WTC11 (cell line): ENCODE measurements around the gene SMARCA2. TPM values are rescaled to one million over a fixed set of nuclear protein-coding genes. Genes with fewer than 3 reads are reported as not detected.
A peak's percentile ranks its signal among the peaks of the same experiment; 100 is the strongest.

Source experiments
- ATAC-seq: fragments of 200-7000 bp; cut with Tn5 transposase; 2 replicates; pipeline ENCODE4 v1.10.0; 2021; ENCODE audit warnings: mild to moderate bottlenecking, moderate library complexity
- CTCF ChIA-PET: fragments of 300-600 bp; sonication (Branson Sonifier 250); formaldehyde crosslinking; loops from one replicate; lab custom pipeline; 2021; ENCODE audit warnings: antibody characterized with exemption; lab: Charles Lee
- POLR2A ChIA-PET: fragments of 350-600 bp; sonication (Branson Sonifier 250); formaldehyde crosslinking; loops from one replicate; lab custom pipeline; 2021; ENCODE audit warnings: antibody characterized with exemption; lab: Charles Lee
- DNase-seq: peaks from one replicate; pipeline ENCODE4 v3.0.0; 2021; ENCODE audit warnings: low spot score
- H3K27ac Mint-ChIP-seq: 2 replicates; pipeline ENCODE4 v1.8.0; 2021; ENCODE audit warnings: mixed read lengths
- H3K27me3 Mint-ChIP-seq: 2 replicates; pipeline ENCODE4 v1.8.0; 2021; ENCODE audit warnings: low read depth, mild to moderate bottlenecking, moderate library complexity, mixed read lengths
- H3K36me3 Mint-ChIP-seq: 2 replicates; pipeline ENCODE4 v1.8.0; 2021; ENCODE audit warnings: mixed read lengths
- H3K4me1 Mint-ChIP-seq: 2 replicates; pipeline ENCODE4 v1.8.0; 2022; ENCODE audit warnings: mixed read lengths
- H3K4me3 Mint-ChIP-seq: 2 replicates; pipeline ENCODE4 v1.8.0; 2021; ENCODE audit warnings: mild to moderate bottlenecking, moderate library complexity, mixed read lengths
- H3K9me3 Mint-ChIP-seq: 2 replicates; pipeline ENCODE4 v1.8.0; 2021; ENCODE audit warnings: mixed read lengths
- ATF1 ChIP-seq: sonication (generic); formaldehyde crosslinking; IDR thresholded peaks from 2 replicates; pipeline ENCODE4 v1.8.1; 2023; ENCODE audit warnings: mild to moderate bottlenecking, moderate library complexity, missing genetic modification reagents
- CREB1 ChIP-seq: sonication (generic); formaldehyde crosslinking; IDR thresholded peaks from 2 replicates; pipeline ENCODE4 v1.8.0; 2023; ENCODE audit warnings: mild to moderate bottlenecking, missing genetic modification reagents
- EMX1 ChIP-seq: fragments of 250-450 bp; sonication (Bioruptor Pico); IDR thresholded peaks from 2 replicates; pipeline ENCODE4 v1.8.0; 2021; ENCODE audit warnings: mild to moderate bottlenecking
- ESRRA ChIP-seq: sonication (generic); formaldehyde crosslinking; IDR thresholded peaks from 2 replicates; pipeline ENCODE4 v1.8.1; 2022; ENCODE audit warnings: mild to moderate bottlenecking, missing genetic modification reagents, borderline replicate concordance
- ETV6 ChIP-seq: sonication (generic); formaldehyde crosslinking; IDR thresholded peaks from 2 replicates; pipeline ENCODE4 v1.8.1; 2022; ENCODE audit warnings: mild to moderate bottlenecking, missing genetic modification reagents
- FOXP4 ChIP-seq: sonication (generic); formaldehyde crosslinking; IDR thresholded peaks from 2 replicates; pipeline ENCODE4 v1.8.0; 2022; ENCODE audit warnings: mild to moderate bottlenecking, missing genetic modification reagents
- OVOL2 ChIP-seq: fragments of 250-450 bp; sonication (Bioruptor Pico); IDR thresholded peaks from 2 replicates; pipeline ENCODE4 v1.9.0; 2021; ENCODE audit warnings: mild to moderate bottlenecking, borderline replicate concordance
- PRRX2 ChIP-seq: fragments of 250-450 bp; sonication (Bioruptor Pico); IDR thresholded peaks from 2 replicates; pipeline ENCODE4 v1.8.0; 2021; ENCODE audit warnings: mild to moderate bottlenecking
- TEAD1 ChIP-seq: sonication (generic); formaldehyde crosslinking; IDR thresholded peaks from 2 replicates; pipeline ENCODE4 v1.8.0; 2022; ENCODE audit warnings: mild to moderate bottlenecking, missing genetic modification reagents
- ZNF232 ChIP-seq: sonication (generic); formaldehyde crosslinking; IDR thresholded peaks from 2 replicates; pipeline ENCODE4 v1.8.0; 2022; ENCODE audit warnings: mild to moderate bottlenecking, missing genetic modification reagents
- ZNF396 ChIP-seq: fragments of 250-450 bp; sonication (Bioruptor Pico); IDR thresholded peaks from 2 replicates; pipeline ENCODE4 v1.8.0; 2021; ENCODE audit warnings: mild to moderate bottlenecking, moderate library complexity, borderline replicate concordance
- ZNF423 ChIP-seq: fragments of 250-450 bp; sonication (Bioruptor Pico); IDR thresholded peaks from 2 replicates; pipeline ENCODE4 v2.1.2; 2022; ENCODE audit warnings: mild to moderate bottlenecking, moderate library complexity
- total RNA-seq: library from RNA; stranded (reverse); gene quantifications from 3 replicates; pipeline ENCODE4 v1.2.3, GENCODE V29; 2021
- TF ChIP-seq, protein P1 (sequence below): sonication (generic); formaldehyde crosslinking; IDR thresholded peaks from 2 replicates; pipeline ENCODE4 v1.8.0; 2023; ENCODE audit warnings: missing genetic modification reagents, mild to moderate bottlenecking, borderline replicate concordance
- TF ChIP-seq, protein P2 (sequence below): sonication (generic); formaldehyde crosslinking; IDR thresholded peaks from 2 replicates; pipeline ENCODE4 v1.8.0; 2022; ENCODE audit warnings: mild to moderate bottlenecking, missing genetic modification reagents
- TF ChIP-seq, protein P3 (sequence below): sonication (generic); formaldehyde crosslinking; IDR thresholded peaks from 2 replicates; pipeline ENCODE4 v1.8.1; 2023; ENCODE audit warnings: mild to moderate bottlenecking, moderate library complexity, missing genetic modification reagents
- TF ChIP-seq, protein P4 (sequence below): sonication (generic); formaldehyde crosslinking; IDR thresholded peaks from 2 replicates; pipeline ENCODE4 v1.8.1; 2023; ENCODE audit warnings: mild to moderate bottlenecking, missing genetic modification reagents, moderate library complexity
- TF ChIP-seq, protein P5 (sequence below): sonication (generic); formaldehyde crosslinking; IDR thresholded peaks from 2 replicates; pipeline ENCODE4 v1.8.1; 2022; ENCODE audit warnings: low read depth, missing genetic modification reagents, borderline replicate concordance

Gene SMARCA2
- total RNA-seq, 1 experiment from 2014 or later, result 20.3 TPM

- peak; percentile 2 for ATAC-seq
- H3K27me3 Mint-ChIP-seq, result peaks cover 75% of the 10 kb centered on the region
- TF ChIP-seq ATF1 (CRISPR knock-in tag), result no peak
- TF ChIP-seq, protein P1, sequence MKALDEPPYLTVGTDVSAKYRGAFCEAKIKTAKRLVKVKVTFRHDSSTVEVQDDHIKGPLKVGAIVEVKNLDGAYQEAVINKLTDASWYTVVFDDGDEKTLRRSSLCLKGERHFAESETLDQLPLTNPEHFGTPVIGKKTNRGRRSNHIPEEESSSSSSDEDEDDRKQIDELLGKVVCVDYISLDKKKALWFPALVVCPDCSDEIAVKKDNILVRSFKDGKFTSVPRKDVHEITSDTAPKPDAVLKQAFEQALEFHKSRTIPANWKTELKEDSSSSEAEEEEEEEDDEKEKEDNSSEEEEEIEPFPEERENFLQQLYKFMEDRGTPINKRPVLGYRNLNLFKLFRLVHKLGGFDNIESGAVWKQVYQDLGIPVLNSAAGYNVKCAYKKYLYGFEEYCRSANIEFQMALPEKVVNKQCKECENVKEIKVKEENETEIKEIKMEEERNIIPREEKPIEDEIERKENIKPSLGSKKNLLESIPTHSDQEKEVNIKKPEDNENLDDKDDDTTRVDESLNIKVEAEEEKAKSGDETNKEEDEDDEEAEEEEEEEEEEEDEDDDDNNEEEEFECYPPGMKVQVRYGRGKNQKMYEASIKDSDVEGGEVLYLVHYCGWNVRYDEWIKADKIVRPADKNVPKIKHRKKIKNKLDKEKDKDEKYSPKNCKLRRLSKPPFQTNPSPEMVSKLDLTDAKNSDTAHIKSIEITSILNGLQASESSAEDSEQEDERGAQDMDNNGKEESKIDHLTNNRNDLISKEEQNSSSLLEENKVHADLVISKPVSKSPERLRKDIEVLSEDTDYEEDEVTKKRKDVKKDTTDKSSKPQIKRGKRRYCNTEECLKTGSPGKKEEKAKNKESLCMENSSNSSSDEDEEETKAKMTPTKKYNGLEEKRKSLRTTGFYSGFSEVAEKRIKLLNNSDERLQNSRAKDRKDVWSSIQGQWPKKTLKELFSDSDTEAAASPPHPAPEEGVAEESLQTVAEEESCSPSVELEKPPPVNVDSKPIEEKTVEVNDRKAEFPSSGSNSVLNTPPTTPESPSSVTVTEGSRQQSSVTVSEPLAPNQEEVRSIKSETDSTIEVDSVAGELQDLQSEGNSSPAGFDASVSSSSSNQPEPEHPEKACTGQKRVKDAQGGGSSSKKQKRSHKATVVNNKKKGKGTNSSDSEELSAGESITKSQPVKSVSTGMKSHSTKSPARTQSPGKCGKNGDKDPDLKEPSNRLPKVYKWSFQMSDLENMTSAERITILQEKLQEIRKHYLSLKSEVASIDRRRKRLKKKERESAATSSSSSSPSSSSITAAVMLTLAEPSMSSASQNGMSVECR (CRISPR knock-in tag), result 0 out of 2 replicates have a peak, but pooled peaks have one; percentile 68
- no peak for TF ChIP-seq ZNF232 (CRISPR knock-in tag)
- TF ChIP-seq OVOL2 (CRISPR knock-in tag), result no peak
- TF ChIP-seq, protein P2, sequence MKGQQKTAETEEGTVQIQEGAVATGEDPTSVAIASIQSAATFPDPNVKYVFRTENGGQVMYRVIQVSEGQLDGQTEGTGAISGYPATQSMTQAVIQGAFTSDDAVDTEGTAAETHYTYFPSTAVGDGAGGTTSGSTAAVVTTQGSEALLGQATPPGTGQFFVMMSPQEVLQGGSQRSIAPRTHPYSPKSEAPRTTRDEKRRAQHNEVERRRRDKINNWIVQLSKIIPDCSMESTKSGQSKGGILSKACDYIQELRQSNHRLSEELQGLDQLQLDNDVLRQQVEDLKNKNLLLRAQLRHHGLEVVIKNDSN (CRISPR knock-in tag), result 0 out of 2 replicates have a peak, but pooled peaks have one; percentile 16
- no peak for TF ChIP-seq EMX1 (CRISPR knock-in tag)
- no peak for TF ChIP-seq ESRRA
- TF ChIP-seq ETV6, result peak; percentile 23; the same call in 1 of the 2 replicates
- 0 out of 2 replicates have a peak, but pooled peaks have one; percentile 26 for TF ChIP-seq TEAD1 (CRISPR knock-in tag)
- peak; percentile 51 for TF ChIP-seq ZNF423
- TF ChIP-seq, protein P3, sequence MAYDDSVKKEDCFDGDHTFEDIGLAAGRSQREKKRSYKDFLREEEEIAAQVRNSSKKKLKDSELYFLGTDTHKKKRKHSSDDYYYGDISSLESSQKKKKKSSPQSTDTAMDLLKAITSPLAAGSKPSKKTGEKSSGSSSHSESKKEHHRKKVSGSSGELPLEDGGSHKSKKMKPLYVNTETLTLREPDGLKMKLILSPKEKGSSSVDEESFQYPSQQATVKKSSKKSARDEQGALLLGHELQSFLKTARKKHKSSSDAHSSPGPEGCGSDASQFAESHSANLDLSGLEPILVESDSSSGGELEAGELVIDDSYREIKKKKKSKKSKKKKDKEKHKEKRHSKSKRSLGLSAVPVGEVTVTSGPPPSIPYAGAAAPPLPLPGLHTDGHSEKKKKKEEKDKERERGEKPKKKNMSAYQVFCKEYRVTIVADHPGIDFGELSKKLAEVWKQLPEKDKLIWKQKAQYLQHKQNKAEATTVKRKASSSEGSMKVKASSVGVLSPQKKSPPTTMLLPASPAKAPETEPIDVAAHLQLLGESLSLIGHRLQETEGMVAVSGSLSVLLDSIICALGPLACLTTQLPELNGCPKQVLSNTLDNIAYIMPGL, result peak; percentile 59; the same call in 1 of the 2 replicates
- TF ChIP-seq, all 79 proteins: peak for 6
- no peaks in the 10 kb centered on the region for H3K9me3 Mint-ChIP-seq
- DNase-seq, result peak; percentile 60
- CTCF ChIA-PET, result interaction anchor here (1.2 to 1.3 kb wide), 2 partner anchors 97 to 144 kb away, joined by 3 read pairs; no protein-coding TSS in a partner anchor
- H3K4me3 Mint-ChIP-seq, result peak overlapping the region; percentile 87
- peaks cover 31% of the 10 kb centered on the region for H3K4me1 Mint-ChIP-seq
- POLR2A ChIA-PET, result interaction anchor here (0.6 kb wide), 1 partner anchor 187 kb away, joined by 3 read pairs; no protein-coding TSS in a partner anchor
- no peak overlapping the region for H3K27ac Mint-ChIP-seq
- H3K36me3 Mint-ChIP-seq, result no peaks in the 10 kb centered on the region
These were observed 647 bp downstream of the SMARCA2 start for GRCh38 chr9:2015581-2016407.

GRCh38 chr9:2016408-2017330 lies 1.5 kb downstream of the SMARCA2 start:
- DNase-seq (peak; percentile 61), ATAC-seq (peak; percentile 14)
- H3K4me1 Mint-ChIP-seq, result peaks cover 34% of the 10 kb centered on the region
- ChIA-PET CTCF (no interaction called here), POLR2A (no interaction called here)
- peak overlapping the region; percentile 87 for H3K4me3 Mint-ChIP-seq
- H3K27ac Mint-ChIP-seq, result 0 out of 2 replicates have a peak overlapping the region, but pooled peaks have one; percentile 70
- H3K9me3 Mint-ChIP-seq, result no peaks in the 10 kb centered on the region
- H3K27me3 Mint-ChIP-seq, result peaks cover 78% of the 10 kb centered on the region
- no peaks in the 10 kb centered on the region for H3K36me3 Mint-ChIP-seq
- TF ChIP-seq PRRX2 (CRISPR knock-in tag) (no peak), ZNF396 (no peak), ETV6 (no peak), CREB1 (CRISPR knock-in tag) (no peak), EMX1 (CRISPR knock-in tag) (no peak), FOXP4 (CRISPR knock-in tag) (no peak)
- TF ChIP-seq, protein P4, sequence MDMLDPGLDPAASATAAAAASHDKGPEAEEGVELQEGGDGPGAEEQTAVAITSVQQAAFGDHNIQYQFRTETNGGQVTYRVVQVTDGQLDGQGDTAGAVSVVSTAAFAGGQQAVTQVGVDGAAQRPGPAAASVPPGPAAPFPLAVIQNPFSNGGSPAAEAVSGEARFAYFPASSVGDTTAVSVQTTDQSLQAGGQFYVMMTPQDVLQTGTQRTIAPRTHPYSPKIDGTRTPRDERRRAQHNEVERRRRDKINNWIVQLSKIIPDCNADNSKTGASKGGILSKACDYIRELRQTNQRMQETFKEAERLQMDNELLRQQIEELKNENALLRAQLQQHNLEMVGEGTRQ, result no peak
- TF ChIP-seq, protein P5, sequence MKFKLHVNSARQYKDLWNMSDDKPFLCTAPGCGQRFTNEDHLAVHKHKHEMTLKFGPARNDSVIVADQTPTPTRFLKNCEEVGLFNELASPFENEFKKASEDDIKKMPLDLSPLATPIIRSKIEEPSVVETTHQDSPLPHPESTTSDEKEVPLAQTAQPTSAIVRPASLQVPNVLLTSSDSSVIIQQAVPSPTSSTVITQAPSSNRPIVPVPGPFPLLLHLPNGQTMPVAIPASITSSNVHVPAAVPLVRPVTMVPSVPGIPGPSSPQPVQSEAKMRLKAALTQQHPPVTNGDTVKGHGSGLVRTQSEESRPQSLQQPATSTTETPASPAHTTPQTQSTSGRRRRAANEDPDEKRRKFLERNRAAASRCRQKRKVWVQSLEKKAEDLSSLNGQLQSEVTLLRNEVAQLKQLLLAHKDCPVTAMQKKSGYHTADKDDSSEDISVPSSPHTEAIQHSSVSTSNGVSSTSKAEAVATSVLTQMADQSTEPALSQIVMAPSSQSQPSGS (CRISPR knock-in tag), result no peak
- TF ChIP-seq, protein P2 (CRISPR knock-in tag), result no peak
